ENCODE results near the gene SLC25A11. TPM values are rescaled to one million over a fixed set of nuclear protein-coding genes. Genes with fewer than 3 reads are reported as not detected.

SLC25A11 gene
- 100 to 1,000 TPM in 1 of 4 donors, 10 to 100 TPM in 3; 62.4 to 120 (median 83.9) TPM for total RNA-seq

DNA sequence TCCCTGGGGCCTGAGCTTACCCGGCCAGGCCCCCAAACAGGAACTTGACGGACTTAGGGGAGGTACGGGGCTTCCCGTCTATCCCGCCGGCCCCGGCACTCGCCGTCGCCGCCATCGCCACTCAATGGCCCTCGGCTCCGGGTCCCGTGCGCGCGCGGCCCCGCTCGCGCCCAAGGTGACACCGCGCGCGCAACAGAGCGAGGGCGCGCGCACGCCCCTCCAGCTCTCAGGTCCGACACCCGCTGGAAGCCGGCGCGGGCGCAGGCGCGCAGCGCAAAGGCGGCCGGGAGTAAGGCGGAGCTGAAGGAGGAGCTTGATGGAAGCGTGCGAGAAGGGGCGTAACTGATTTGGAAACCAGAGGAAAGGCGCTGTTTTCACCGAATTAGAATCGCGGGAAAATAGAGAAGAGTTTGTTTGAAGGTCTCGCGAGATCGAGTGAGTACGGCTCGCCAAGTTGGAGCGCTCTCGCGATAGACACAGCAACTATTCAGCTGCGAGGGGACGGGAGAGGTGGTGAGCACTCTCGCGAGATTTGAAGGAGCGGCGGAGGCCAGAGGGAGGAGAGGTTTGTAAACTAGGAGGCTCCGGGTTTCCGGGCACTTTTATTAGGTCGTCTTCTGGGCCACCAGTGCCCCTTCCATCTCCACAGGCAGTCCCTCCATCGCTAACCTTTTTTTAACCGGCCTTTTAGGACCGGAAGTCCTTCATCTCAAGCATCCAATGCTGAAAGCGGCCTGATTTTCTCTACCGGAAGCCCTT, at the start of gene SLC25A11, which contains the start of gene RNF167:
Gene SLC25A11 (minus strand): TSS at position 251 of the 759 bp plus-strand sequence. CDS start 136 bp downstream, at position 115.
Gene RNF167 (plus strand): TSS at position 473 of the 759 bp plus-strand sequence. CDS start 642 bp downstream, outside the sequence.
- TF ChIP-seq EP300 (IDR thresholded peaks at IDR 0.05; ENCODE audit: low read depth) (no peak), POLR2AphosphoS5 (IDR thresholded peaks at IDR 0.05) (peak; percentile 73 to 85 (median 81)), POLR2A (IDR thresholded peaks at IDR 0.05) (peak; percentile 73)
- TF ChIP-seq, protein P1, sequence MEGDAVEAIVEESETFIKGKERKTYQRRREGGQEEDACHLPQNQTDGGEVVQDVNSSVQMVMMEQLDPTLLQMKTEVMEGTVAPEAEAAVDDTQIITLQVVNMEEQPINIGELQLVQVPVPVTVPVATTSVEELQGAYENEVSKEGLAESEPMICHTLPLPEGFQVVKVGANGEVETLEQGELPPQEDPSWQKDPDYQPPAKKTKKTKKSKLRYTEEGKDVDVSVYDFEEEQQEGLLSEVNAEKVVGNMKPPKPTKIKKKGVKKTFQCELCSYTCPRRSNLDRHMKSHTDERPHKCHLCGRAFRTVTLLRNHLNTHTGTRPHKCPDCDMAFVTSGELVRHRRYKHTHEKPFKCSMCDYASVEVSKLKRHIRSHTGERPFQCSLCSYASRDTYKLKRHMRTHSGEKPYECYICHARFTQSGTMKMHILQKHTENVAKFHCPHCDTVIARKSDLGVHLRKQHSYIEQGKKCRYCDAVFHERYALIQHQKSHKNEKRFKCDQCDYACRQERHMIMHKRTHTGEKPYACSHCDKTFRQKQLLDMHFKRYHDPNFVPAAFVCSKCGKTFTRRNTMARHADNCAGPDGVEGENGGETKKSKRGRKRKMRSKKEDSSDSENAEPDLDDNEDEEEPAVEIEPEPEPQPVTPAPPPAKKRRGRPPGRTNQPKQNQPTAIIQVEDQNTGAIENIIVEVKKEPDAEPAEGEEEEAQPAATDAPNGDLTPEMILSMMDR (IDR thresholded peaks at IDR 0.05), result no peak
- no peaks in the 10 kb centered on the region for H3K9me3 ChIP-seq
- intact Hi-C loops (cut with DNase I; ENCODE audit: low total_unique reads) (loop anchor here (10.0 kb wide), 1 partner anchor 45 kb away; the partner anchor contains the start of gene CAMTA2), in situ Hi-C loops (cut with MboI; ENCODE audit: low pct_ligation_motif_present in 1 of 4, low pct_unique_long_range_greater_than_20kb in 1 of 4, low sequenced_read_pairs in 3 of 4) (no loop called here)
- peak; percentile 96 for DNase-seq
- peak within 1 kb of the TSS; percentile 74 to 87 (median 80) for H3K4me3 ChIP-seq
- WGBS, 2 donors (ENCODE audit: low coverage in 1 of 2), result 0% methylated on average over 8 to 59 of the region's 72 CpGs
- peaks cover 0 to 14% (median 4%) of the 10 kb centered on the region in 4 donors for H3K36me3 ChIP-seq
- peak within 1 kb of the TSS; percentile 96 to 97 (median 96) for H3K27ac ChIP-seq
- peaks cover 30 to 58% (median 31%) of the 10 kb centered on the region in 4 donors for H3K4me1 ChIP-seq
- no peaks in the 10 kb centered on the region for H3K27me3 ChIP-seq

DNA sequence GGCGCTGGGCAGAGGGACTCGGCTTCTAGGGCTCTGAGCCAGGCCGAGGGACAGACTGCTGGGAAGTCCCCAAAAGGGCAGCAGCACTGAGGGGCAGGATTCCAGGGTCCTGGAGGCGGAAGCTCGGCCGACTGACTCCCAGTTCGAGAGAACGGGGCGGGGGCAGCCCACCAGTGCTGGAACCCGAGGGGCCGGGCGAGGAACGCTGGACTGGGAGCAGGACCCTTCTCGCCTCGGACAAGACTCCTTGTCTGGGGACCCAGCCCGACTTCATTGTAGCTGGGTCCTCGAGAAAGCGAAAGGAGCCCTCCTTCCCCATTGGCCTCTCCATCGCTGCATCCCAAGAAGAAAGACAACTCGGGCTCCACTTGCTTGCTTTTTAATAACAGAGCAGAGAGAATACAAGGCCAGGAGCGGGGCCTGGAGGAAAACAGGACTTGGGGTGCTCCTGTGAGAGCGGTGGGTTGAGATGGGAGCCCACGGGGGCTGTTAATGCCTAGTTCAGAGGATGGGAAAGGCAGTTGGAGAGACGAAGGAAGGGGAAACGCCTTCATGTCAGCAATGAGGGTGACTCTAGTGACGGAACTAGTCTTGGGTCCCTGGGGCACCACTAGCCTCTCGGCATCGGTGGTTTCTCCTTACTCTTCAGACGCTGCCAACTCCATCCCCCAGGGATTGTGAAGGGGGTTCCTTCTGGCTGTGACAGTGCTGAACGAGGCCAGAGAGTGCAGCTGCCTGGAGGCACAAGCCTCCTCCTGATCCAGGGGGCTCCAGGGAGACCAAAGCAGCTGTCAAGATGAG, 48.1 kb upstream of the SLC25A11 start:
- in situ Hi-C loops (cut with MboI; ENCODE audit: low pct_ligation_motif_present in 1 of 4, low pct_unique_long_range_greater_than_20kb in 1 of 4, low sequenced_read_pairs in 3 of 4) (loop anchor here in 1 of 4 donors (5.0 kb wide), 1 partner anchor 76 kb away; no protein-coding TSS in a partner anchor), intact Hi-C loops (cut with DNase I; ENCODE audit: low total_unique reads) (loop anchor here (10.0 kb wide), 1 partner anchor 53 kb away; the partner anchor contains the start of gene GP1BA)
- 8 to 20% methylated on average over 1 to 29 of the region's 30 CpGs for WGBS, 2 donors (ENCODE audit: low coverage in 1 of 2)
- Histone ChIP-seq H3K4me3 (peak overlapping the region; percentile 66 to 91 (median 84)), H3K4me1 (peaks cover 13 to 28% (median 27%) of the 10 kb centered on the region in 4 donors), H3K36me3 (no peaks in the 10 kb centered on the region), H3K27me3 (no peaks in the 10 kb centered on the region), H3K9me3 (no peaks in the 10 kb centered on the region), H3K27ac (peak overlapping the region; percentile 93 to 97 (median 94))
- TF ChIP-seq POLR2AphosphoS5 (IDR thresholded peaks at IDR 0.05) (no peak), POLR2A (IDR thresholded peaks at IDR 0.05) (no peak), EP300 (IDR thresholded peaks at IDR 0.05; ENCODE audit: low read depth) (no peak)
- TF ChIP-seq, protein P1 (IDR thresholded peaks at IDR 0.05), result no peak
- DNase-seq, result no peak

- TF ChIP-seq POLR2AphosphoS5 (IDR thresholded peaks at IDR 0.05) (peak; percentile 78 to 83 (median 79)), EP300 (IDR thresholded peaks at IDR 0.05; ENCODE audit: low read depth) (no peak), POLR2A (IDR thresholded peaks at IDR 0.05) (peak; percentile 79)
- TF ChIP-seq, protein P1 (IDR thresholded peaks at IDR 0.05), result peak; percentile 60 to 91 (median 75)
- Histone ChIP-seq H3K36me3 (no peaks in the 10 kb centered on the region), H3K4me1 (peaks cover 13 to 28% (median 27%) of the 10 kb centered on the region in 4 donors), H3K27ac (peak within 1 kb of the TSS; percentile 93 to 97 (median 94)), H3K9me3 (no peaks in the 10 kb centered on the region), H3K4me3 (peak within 1 kb of the TSS; percentile 66 to 91 (median 84)), H3K27me3 (no peaks in the 10 kb centered on the region)
- 1% methylated on average over 20 of the region's 78 CpGs; no CpG with 5 or more reads in 1 of the 2 donors for WGBS, 2 donors (ENCODE audit: low coverage in 1 of 2)
- intact Hi-C loops (cut with DNase I; ENCODE audit: low total_unique reads) (loop anchor here (10.0 kb wide), 1 partner anchor 52 kb away; the partner anchor contains the start of gene GP1BA), in situ Hi-C loops (cut with MboI; ENCODE audit: low pct_ligation_motif_present in 1 of 4, low pct_unique_long_range_greater_than_20kb in 1 of 4, low sequenced_read_pairs in 3 of 4) (loop anchor here in 1 of 4 donors (5.0 kb wide), 1 partner anchor 75 kb away; no protein-coding TSS in a partner anchor)
- peak; percentile 93 for DNase-seq
These were observed 47.3 kb upstream of the SLC25A11 start, which contains the start of gene CAMTA2 for GRCh38 chr17:4986951-4987766. CAMTA2 (minus strand) TSS chr17:4987675; CDS start chr17:4986222, 1,453 bp downstream.

Data from transverse colon (tissue), 4 donors.